Skeletal muscle satellite cell (primary cell): ENCODE results near the gene IQCM. TPM values are rescaled to one million over a fixed set of nuclear protein-coding genes. Genes with fewer than 3 reads are reported as not detected.
A peak's percentile ranks its signal among the peaks of the same experiment; 100 is the strongest.

Experiments
- H3K27me3 ChIP-seq: 2 replicates; pipeline ENCODE4 v1.7.0; 2013; ENCODE audit warnings: low read length; ENCODE audit not compliant: control insufficient read depth, insufficient read depth
- H3K36me3 ChIP-seq: 2 replicates; pipeline ENCODE4 v1.7.0; 2013; ENCODE audit warnings: mild to moderate bottlenecking, control low read depth, low read length; ENCODE audit not compliant: insufficient read depth
- H3K4me1 ChIP-seq: 2 replicates; pipeline ENCODE4 v1.7.0; 2013; ENCODE audit warnings: low read length; ENCODE audit not compliant: control insufficient read depth, insufficient read depth
- H3K4me2 ChIP-seq: 2 replicates; pipeline ENCODE4 v1.7.0; 2013; ENCODE audit warnings: mild to moderate bottlenecking, low read length
- H3K4me3 ChIP-seq: 2 replicates; pipeline ENCODE4 v1.7.0; 2013; ENCODE audit warnings: low read length
- H3K9ac ChIP-seq: 2 replicates; pipeline ENCODE4 v1.7.0; 2013; ENCODE audit warnings: mild to moderate bottlenecking, low read depth, low read length, moderate library complexity
- H3K9me3 ChIP-seq: replicated peaks from 2 replicates; pipeline ENCODE4 v1.7.0; 2013; ENCODE audit warnings: mild to moderate bottlenecking, control low read depth, low read length
- total RNA-seq: library from RNA; depleted of rRNA; stranded (reverse); fragments of >200 nt; gene quantifications from 2 replicates; pipeline ENCODE4 v1.2.3, GENCODE V29; 2012; rRNA removed

The IQCM gene
- not detected in 2 replicates for total RNA-seq

- H3K36me3 ChIP-seq: no peaks in the 10 kb centered on the region
- no peaks in the 10 kb centered on the region for H3K4me1 ChIP-seq
Measured at GRCh38 chr4:149815743-149816142, at the start of gene IQCM. TSS of gene IQCM (minus strand) at chr4:149815843. CDS start at chr4:149742691, 73,152 bp downstream.

GRCh38 chr4:149857446-149857845, 41.8 kb upstream of the IQCM start:
- H3K9me3 ChIP-seq: no peaks in the 10 kb centered on the region
- no peaks in the 10 kb centered on the region for H3K36me3 ChIP-seq
- H3K4me3 ChIP-seq: no peak overlapping the region
- H3K9ac ChIP-seq: no peak overlapping the region
- no peaks in the 10 kb centered on the region for H3K4me1 ChIP-seq
- H3K27me3 ChIP-seq: no peaks in the 10 kb centered on the region
- H3K4me2 ChIP-seq: no peak overlapping the region

More at GRCh38 chr4:149815743-149816142, at the start of gene IQCM:
- Histone ChIP-seq H3K9me3 (no peaks in the 10 kb centered on the region), H3K9ac (no peak within 1 kb of the TSS), H3K4me3 (no peak within 1 kb of the TSS), H3K27me3 (no peaks in the 10 kb centered on the region), H3K4me2 (no peak within 1 kb of the TSS)

- no peak overlapping the region for H3K9ac ChIP-seq
- H3K4me2 ChIP-seq: no peak overlapping the region
- H3K9me3 ChIP-seq: no peaks in the 10 kb centered on the region
- H3K4me3 ChIP-seq: no peak overlapping the region
- H3K4me1 ChIP-seq: no peaks in the 10 kb centered on the region
- H3K27me3 ChIP-seq: no peaks in the 10 kb centered on the region
- no peaks in the 10 kb centered on the region for H3K36me3 ChIP-seq
Measured at GRCh38 chr4:149845743-149846142, 30.1 kb upstream of the IQCM start.

- Histone ChIP-seq H3K4me2 (no peak overlapping the region), H3K27me3 (no peaks in the 10 kb centered on the region), H3K9me3 (no peaks in the 10 kb centered on the region), H3K4me3 (no peak overlapping the region), H3K4me1 (no peaks in the 10 kb centered on the region), H3K36me3 (no peaks in the 10 kb centered on the region), H3K9ac (no peak overlapping the region)
Measured at GRCh38 chr4:149841686-149842085, 26.0 kb upstream of the IQCM start.

- Histone ChIP-seq H3K4me2 (no peak overlapping the region), H3K4me1 (peaks cover 3% of the 10 kb centered on the region), H3K4me3 (no peak overlapping the region)
Measured at GRCh38 chr4:149838036-149838435, 22.4 kb upstream of the IQCM start.

GRCh38 chr4:149836546-149836945, 20.9 kb upstream of the IQCM start:
- Histone ChIP-seq H3K4me3 (no peak overlapping the region), H3K9me3 (no peaks in the 10 kb centered on the region), H3K4me1 (peaks cover 4% of the 10 kb centered on the region), H3K9ac (no peak overlapping the region), H3K27me3 (no peaks in the 10 kb centered on the region), H3K36me3 (no peaks in the 10 kb centered on the region), H3K4me2 (no peak overlapping the region)

More at GRCh38 chr4:149838036-149838435, 22.4 kb upstream of the IQCM start:
- Histone ChIP-seq H3K9me3 (no peaks in the 10 kb centered on the region), H3K36me3 (no peaks in the 10 kb centered on the region), H3K9ac (no peak overlapping the region), H3K27me3 (no peaks in the 10 kb centered on the region)

- Histone ChIP-seq H3K4me2 (no peak overlapping the region), H3K36me3 (no peaks in the 10 kb centered on the region), H3K9ac (no peak overlapping the region), H3K9me3 (no peaks in the 10 kb centered on the region), H3K4me1 (peaks cover 13% of the 10 kb centered on the region), H3K4me3 (no peak overlapping the region), H3K27me3 (no peaks in the 10 kb centered on the region)
Measured at GRCh38 chr4:149835280-149835679, 19.6 kb upstream of the IQCM start.

- Histone ChIP-seq H3K27me3 (no peaks in the 10 kb centered on the region), H3K9me3 (no peaks in the 10 kb centered on the region), H3K36me3 (no peaks in the 10 kb centered on the region), H3K4me1 (peaks cover 13% of the 10 kb centered on the region), H3K4me3 (no peak overlapping the region), H3K9ac (no peak overlapping the region), H3K4me2 (no peak overlapping the region)
Measured at GRCh38 chr4:149831656-149832208, 16.1 kb upstream of the IQCM start.

- Histone ChIP-seq H3K9me3 (no peaks in the 10 kb centered on the region), H3K4me3 (no peak overlapping the region)
Measured at GRCh38 chr4:149830823-149831222, 15.2 kb upstream of the IQCM start.

GRCh38 chr4:149825336-149825735, 9.7 kb upstream of the IQCM start:
- no peak overlapping the region for H3K4me2 ChIP-seq
- H3K4me1 ChIP-seq: peaks cover 26% of the 10 kb centered on the region
- H3K36me3 ChIP-seq: no peaks in the 10 kb centered on the region
- no peaks in the 10 kb centered on the region for H3K27me3 ChIP-seq
- H3K9me3 ChIP-seq: no peaks in the 10 kb centered on the region
- no peak overlapping the region for H3K4me3 ChIP-seq
- no peak overlapping the region for H3K9ac ChIP-seq

More at GRCh38 chr4:149830823-149831222, 15.2 kb upstream of the IQCM start:
- Histone ChIP-seq H3K36me3 (no peaks in the 10 kb centered on the region), H3K4me2 (no peak overlapping the region), H3K9ac (no peak overlapping the region), H3K4me1 (peaks cover 9% of the 10 kb centered on the region), H3K27me3 (no peaks in the 10 kb centered on the region)

- no peaks in the 10 kb centered on the region for H3K9me3 ChIP-seq
- peaks cover 26% of the 10 kb centered on the region for H3K4me1 ChIP-seq
- no peaks in the 10 kb centered on the region for H3K36me3 ChIP-seq
- peak overlapping the region; percentile 77 for H3K4me2 ChIP-seq
- no peaks in the 10 kb centered on the region for H3K27me3 ChIP-seq
- peak overlapping the region; percentile 57 for H3K9ac ChIP-seq
- peak overlapping the region; percentile 56 for H3K4me3 ChIP-seq
Measured at GRCh38 chr4:149823769-149824221, 8.2 kb upstream of the IQCM start.

GRCh38 chr4:149801416-149801815, 14.2 kb downstream of the IQCM start:
- Histone ChIP-seq H3K36me3 (no peaks in the 10 kb centered on the region), H3K4me1 (peaks cover 7% of the 10 kb centered on the region), H3K4me3 (no peak overlapping the region), H3K4me2 (no peak overlapping the region), H3K9me3 (peaks cover 3% of the 10 kb centered on the region), H3K9ac (no peak overlapping the region), H3K27me3 (no peaks in the 10 kb centered on the region)
